Activated T-helper 1 cell treated with anti-CD3 and anti-CD28 coated beads, Interleukin-12 subunit alpha, Interleukin-12 subunit beta, Interleukin-2, Interleukin-4 antibody, amounts not matched to agents 30 ng/mL and 10 ng/mL and 1 ng/mL, durations not matched to agents 14 hours and 24 hours and 36 hours (primary cell): Measurements from ENCODE around the gene ERAL1. TPM values are rescaled to one million over a fixed set of nuclear protein-coding genes. Genes with fewer than 3 reads are reported as not detected.
"Not testable (repeated sequence)": the region's sequence is repeated elsewhere in the genome, so short reads cannot be mapped to it uniquely, and the experiment has no call there.

Experiments
- DNase-seq: peaks from one replicate; pipeline ENCODE4 v3.0.0; 2021; ENCODE audit warnings: low spot score
- H3K27ac Mint-ChIP-seq: one replicate; pipeline ENCODE4 v1.8.0; 2021; ENCODE audit warnings: mild to moderate bottlenecking, mixed read lengths
- H3K27me3 Mint-ChIP-seq: one replicate; pipeline ENCODE4 v1.8.0; 2022; ENCODE audit warnings: mild to moderate bottlenecking, moderate library complexity, mixed read lengths; ENCODE audit not compliant: insufficient read depth
- H3K36me3 Mint-ChIP-seq: one replicate; pipeline ENCODE4 v1.8.0; 2021; ENCODE audit warnings: low read depth, mixed read lengths
- H3K4me1 Mint-ChIP-seq: one replicate; pipeline ENCODE4 v1.8.0; 2021; ENCODE audit warnings: low read depth, mixed read lengths
- H3K4me3 Mint-ChIP-seq: one replicate; pipeline ENCODE4 v1.8.0; 2021; ENCODE audit warnings: mild to moderate bottlenecking, moderate library complexity, mixed read lengths
- H3K9me3 Mint-ChIP-seq: one replicate; pipeline ENCODE4 v1.8.0; 2021; ENCODE audit warnings: mixed read lengths
- intact Hi-C: fragments of 100-400 bp; cut with micrococcal nuclease; formaldehyde crosslinking; loops from one replicate; pipeline ENCODE4 v1.15.1; 2024
- total RNA-seq: library from RNA; stranded (reverse); gene quantifications from 2 replicates; pipeline ENCODE4 v1.2.3, GENCODE V29; 2022

ERAL1 gene
- total RNA-seq, 1 donor from 2014 or later, result 61.5 TPM

- intact Hi-C loops, result no loop called here
- H3K27me3 Mint-ChIP-seq, result no peaks in the 10 kb centered on the region
- H3K4me1 Mint-ChIP-seq, result peaks cover 31% of the 10 kb centered on the region
- H3K4me3 Mint-ChIP-seq, result no peak overlapping the region
- peaks cover 30% of the 10 kb centered on the region for H3K36me3 Mint-ChIP-seq
- no peak for DNase-seq
- H3K27ac Mint-ChIP-seq, result no peak overlapping the region
- no peaks in the 10 kb centered on the region for H3K9me3 Mint-ChIP-seq
Measured at GRCh38 chr17:28887871-28888471, 33.2 kb downstream of the ERAL1 start.

GRCh38 chr17:28888832-28889231 is 34.0 kb downstream of the ERAL1 start:
- Mint-ChIP-seq H3K27ac (no peak overlapping the region), H3K4me3 (no peak overlapping the region), H3K4me1 (peaks cover 40% of the 10 kb centered on the region), H3K9me3 (no peaks in the 10 kb centered on the region), H3K36me3 (peaks cover 33% of the 10 kb centered on the region), H3K27me3 (no peaks in the 10 kb centered on the region)
- no peak for DNase-seq
- intact Hi-C loops, result no loop called here

GRCh38 chr17:28889996-28890395 is 35.2 kb downstream of the ERAL1 start:
- Mint-ChIP-seq H3K27me3 (no peaks in the 10 kb centered on the region), H3K4me1 (peaks cover 40% of the 10 kb centered on the region), H3K4me3 (peak overlapping the region; percentile 11), H3K9me3 (no peaks in the 10 kb centered on the region), H3K36me3 (peaks cover 28% of the 10 kb centered on the region), H3K27ac (peak overlapping the region; percentile 53)
- intact Hi-C loops, result no loop called here
- no peak for DNase-seq

- Mint-ChIP-seq H3K27ac (peak overlapping the region; percentile 85), H3K27me3 (no peaks in the 10 kb centered on the region), H3K36me3 (peaks cover 27% of the 10 kb centered on the region), H3K9me3 (no peaks in the 10 kb centered on the region), H3K4me3 (peak overlapping the region; percentile 12), H3K4me1 (peaks cover 47% of the 10 kb centered on the region)
- no peak for DNase-seq
- intact Hi-C loops, result no loop called here
Measured at GRCh38 chr17:28891201-28891600, 36.4 kb downstream of the ERAL1 start.

GRCh38 chr17:28892024-28892423 is 37.2 kb downstream of the ERAL1 start:
- peaks cover 55% of the 10 kb centered on the region for H3K4me1 Mint-ChIP-seq
- H3K36me3 Mint-ChIP-seq, result peaks cover 22% of the 10 kb centered on the region
- peak overlapping the region; percentile 12 for H3K4me3 Mint-ChIP-seq
- no peaks in the 10 kb centered on the region for H3K27me3 Mint-ChIP-seq
- DNase-seq, result no peak
- no peaks in the 10 kb centered on the region for H3K9me3 Mint-ChIP-seq
- peak overlapping the region; percentile 85 for H3K27ac Mint-ChIP-seq
- intact Hi-C loops, result no loop called here

- peaks cover 26% of the 10 kb centered on the region for H3K36me3 Mint-ChIP-seq
Measured at GRCh38 chr17:28893248-28894183, 38.7 kb downstream of the ERAL1 start.

GRCh38 chr17:28895794-28896447 is 41.1 kb downstream of the ERAL1 start:
- intact Hi-C loops, result no loop called here
- H3K4me3 Mint-ChIP-seq, result peak overlapping the region; percentile 95
- no peaks in the 10 kb centered on the region for H3K9me3 Mint-ChIP-seq
- no peak for DNase-seq
- H3K27ac Mint-ChIP-seq, result peak overlapping the region; percentile 73
- H3K4me1 Mint-ChIP-seq, result peaks cover 69% of the 10 kb centered on the region
- H3K27me3 Mint-ChIP-seq, result no peaks in the 10 kb centered on the region
- H3K36me3 Mint-ChIP-seq, result peaks cover 38% of the 10 kb centered on the region

More at GRCh38 chr17:28893248-28894183, 38.7 kb downstream of the ERAL1 start:
- peak overlapping the region; percentile 84 for H3K4me3 Mint-ChIP-seq
- peaks cover 62% of the 10 kb centered on the region for H3K4me1 Mint-ChIP-seq
- DNase-seq, H3K27me3 Mint-ChIP-seq, H3K9me3 Mint-ChIP-seq, intact Hi-C loops: not testable (repeated sequence)
- peak overlapping the region; percentile 99 for H3K27ac Mint-ChIP-seq

- H3K27ac Mint-ChIP-seq, result peak overlapping the region; percentile 73
- H3K4me1 Mint-ChIP-seq, result peaks cover 66% of the 10 kb centered on the region
- H3K9me3 Mint-ChIP-seq, result no peaks in the 10 kb centered on the region
- no peak for DNase-seq
- H3K36me3 Mint-ChIP-seq, result peaks cover 33% of the 10 kb centered on the region
- intact Hi-C loops, result no loop called here
- peak overlapping the region; percentile 95 for H3K4me3 Mint-ChIP-seq
- H3K27me3 Mint-ChIP-seq, result no peaks in the 10 kb centered on the region
Measured at GRCh38 chr17:28896491-28896883, 41.7 kb downstream of the ERAL1 start.

GRCh38 chr17:28896884-28897768 is 42.3 kb downstream of the ERAL1 start, which contains the start of gene FLOT2:
FLOT2 (minus strand) TSS chr17:28897733; CDS start chr17:28897574, 159 bp downstream.
- Mint-ChIP-seq H3K36me3 (peaks cover 36% of the 10 kb centered on the region), H3K4me1 (peaks cover 68% of the 10 kb centered on the region), H3K27ac (peak within 1 kb of the TSS; percentile 96), H3K9me3 (no peaks in the 10 kb centered on the region), H3K4me3 (peak within 1 kb of the TSS; percentile 95), H3K27me3 (no peaks in the 10 kb centered on the region)
- DNase-seq, result peak; percentile 50
- intact Hi-C loops, result loop anchor here (1.0 kb wide), 2 partner anchors 55 to 134 kb away; partner anchors contain the start of gene FAM222B

- Mint-ChIP-seq H3K4me1 (peaks cover 65% of the 10 kb centered on the region), H3K27me3 (no peaks in the 10 kb centered on the region), H3K36me3 (peaks cover 35% of the 10 kb centered on the region), H3K4me3 (peak overlapping the region; percentile 95), H3K9me3 (no peaks in the 10 kb centered on the region), H3K27ac (peak overlapping the region; percentile 96)
- no peak for DNase-seq
- intact Hi-C loops, result loop anchor here (1.0 kb wide), 2 partner anchors 56 to 135 kb away; partner anchors contain the start of gene FAM222B
Measured at GRCh38 chr17:28897769-28898526, 43.1 kb downstream of the ERAL1 start.

- H3K9me3 Mint-ChIP-seq, result no peaks in the 10 kb centered on the region
- DNase-seq, result no peak
- no peaks in the 10 kb centered on the region for H3K27me3 Mint-ChIP-seq
- intact Hi-C loops, result no loop called here
- H3K27ac Mint-ChIP-seq, result peak overlapping the region; percentile 96
- H3K4me1 Mint-ChIP-seq, result peaks cover 64% of the 10 kb centered on the region
- H3K36me3 Mint-ChIP-seq, result peaks cover 29% of the 10 kb centered on the region
- peak overlapping the region; percentile 95 for H3K4me3 Mint-ChIP-seq
Measured at GRCh38 chr17:28898527-28898955, 43.7 kb downstream of the ERAL1 start.
